Colonic mucosa (tissue), 4 donors: ENCODE data around the gene KLK5. TPM values are rescaled to one million over a fixed set of nuclear protein-coding genes. Genes with fewer than 3 reads are reported as not detected.

Experiments used
- DNase-seq: peaks from one replicate; pipeline ENCODE4 v3.0.0-alpha.2; 2020
- H3K27ac ChIP-seq: fragments of 200-600 bp; one replicate; pipeline ENCODE4 v1.8.0; 2021
- H3K27me3 ChIP-seq: fragments of 200-600 bp; one replicate; pipeline ENCODE4 v1.8.0; 2021
- H3K36me3 ChIP-seq: fragments of 200-600 bp; one replicate; pipeline ENCODE4 v1.8.0; 2021
- H3K4me1 ChIP-seq: fragments of 200-600 bp; one replicate; pipeline ENCODE4 v1.8.0; 2021; ENCODE audit warnings: mild to moderate bottlenecking
- H3K4me3 ChIP-seq: fragments of 200-600 bp; one replicate; pipeline ENCODE4 v1.8.0; 2021
- H3K9ac ChIP-seq, 2 donors: one replicate each; pipeline ENCODE4 v1.7.0; 2013; ENCODE audit warnings: control low read depth in 2 of 2, low read depth in 2 of 2, low read length in 2 of 2
- H3K9me3 ChIP-seq: fragments of 200-600 bp; one replicate; pipeline ENCODE4 v1.8.0; 2021
- intact Hi-C: fragments of 100-400 bp; cut with DNase I; formaldehyde crosslinking; loops from one replicate; pipeline ENCODE4 v1.14.1; 2022
- total RNA-seq, 2 donors: library from RNA; stranded (reverse); fragmentation: NEBNext Ultra II Directional in 1 of 2; extraction: Animal tissue kit (Norgen Biotek cat#: 25700) in 1 of 2; gene quantifications; one replicate each; pipeline ENCODE4 v1.2.1, GENCODE V29; 2021
- TF ChIP-seq, protein P1 (sequence below): fragments of 200-600 bp; IDR thresholded peaks from one replicate; pipeline ENCODE4 v1.8.0; 2022; ENCODE audit warnings: antibody characterized with exemption, mild to moderate bottlenecking
- donor health status: healthy.
- donor health status: DM: no; HTN: no; CAD: no.
- donor health status: DM: no; HTN: no; CAD: no.

The KLK5 gene, protein sequence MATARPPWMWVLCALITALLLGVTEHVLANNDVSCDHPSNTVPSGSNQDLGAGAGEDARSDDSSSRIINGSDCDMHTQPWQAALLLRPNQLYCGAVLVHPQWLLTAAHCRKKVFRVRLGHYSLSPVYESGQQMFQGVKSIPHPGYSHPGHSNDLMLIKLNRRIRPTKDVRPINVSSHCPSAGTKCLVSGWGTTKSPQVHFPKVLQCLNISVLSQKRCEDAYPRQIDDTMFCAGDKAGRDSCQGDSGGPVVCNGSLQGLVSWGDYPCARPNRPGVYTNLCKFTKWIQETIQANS
- total RNA-seq, result not detected

- no peaks in the 10 kb centered on the region for H3K36me3 ChIP-seq
- H3K27me3 ChIP-seq, result no peaks in the 10 kb centered on the region
- H3K9me3 ChIP-seq, result no peaks in the 10 kb centered on the region
- no peak within 1 kb of the TSS for H3K27ac ChIP-seq
- intact Hi-C loops, result no loop called here
- TF ChIP-seq, protein P1, sequence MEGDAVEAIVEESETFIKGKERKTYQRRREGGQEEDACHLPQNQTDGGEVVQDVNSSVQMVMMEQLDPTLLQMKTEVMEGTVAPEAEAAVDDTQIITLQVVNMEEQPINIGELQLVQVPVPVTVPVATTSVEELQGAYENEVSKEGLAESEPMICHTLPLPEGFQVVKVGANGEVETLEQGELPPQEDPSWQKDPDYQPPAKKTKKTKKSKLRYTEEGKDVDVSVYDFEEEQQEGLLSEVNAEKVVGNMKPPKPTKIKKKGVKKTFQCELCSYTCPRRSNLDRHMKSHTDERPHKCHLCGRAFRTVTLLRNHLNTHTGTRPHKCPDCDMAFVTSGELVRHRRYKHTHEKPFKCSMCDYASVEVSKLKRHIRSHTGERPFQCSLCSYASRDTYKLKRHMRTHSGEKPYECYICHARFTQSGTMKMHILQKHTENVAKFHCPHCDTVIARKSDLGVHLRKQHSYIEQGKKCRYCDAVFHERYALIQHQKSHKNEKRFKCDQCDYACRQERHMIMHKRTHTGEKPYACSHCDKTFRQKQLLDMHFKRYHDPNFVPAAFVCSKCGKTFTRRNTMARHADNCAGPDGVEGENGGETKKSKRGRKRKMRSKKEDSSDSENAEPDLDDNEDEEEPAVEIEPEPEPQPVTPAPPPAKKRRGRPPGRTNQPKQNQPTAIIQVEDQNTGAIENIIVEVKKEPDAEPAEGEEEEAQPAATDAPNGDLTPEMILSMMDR, result no peak
- H3K4me3 ChIP-seq, result no peak within 1 kb of the TSS
- no peak for DNase-seq
- H3K9ac ChIP-seq, result no peak within 1 kb of the TSS
- no peaks in the 10 kb centered on the region for H3K4me1 ChIP-seq
These were observed at the start of gene KLK5 for GRCh38 chr19:50952910-50953309. Gene KLK5, minus strand, starts transcription at chr19:50953038. Its CDS starts 381 bp downstream, at chr19:50952657.

- Histone ChIP-seq H3K27me3 (no peaks in the 10 kb centered on the region), H3K4me3 (no peak overlapping the region), H3K4me1 (no peaks in the 10 kb centered on the region), H3K9ac (no peak overlapping the region), H3K27ac (no peak overlapping the region), H3K36me3 (no peaks in the 10 kb centered on the region), H3K9me3 (no peaks in the 10 kb centered on the region)
- no peak for DNase-seq
- intact Hi-C loops, result no loop called here
- TF ChIP-seq, protein P1, result no peak
These were observed 49.3 kb upstream of the KLK5 start for GRCh38 chr19:51002089-51002532.

DNA sequence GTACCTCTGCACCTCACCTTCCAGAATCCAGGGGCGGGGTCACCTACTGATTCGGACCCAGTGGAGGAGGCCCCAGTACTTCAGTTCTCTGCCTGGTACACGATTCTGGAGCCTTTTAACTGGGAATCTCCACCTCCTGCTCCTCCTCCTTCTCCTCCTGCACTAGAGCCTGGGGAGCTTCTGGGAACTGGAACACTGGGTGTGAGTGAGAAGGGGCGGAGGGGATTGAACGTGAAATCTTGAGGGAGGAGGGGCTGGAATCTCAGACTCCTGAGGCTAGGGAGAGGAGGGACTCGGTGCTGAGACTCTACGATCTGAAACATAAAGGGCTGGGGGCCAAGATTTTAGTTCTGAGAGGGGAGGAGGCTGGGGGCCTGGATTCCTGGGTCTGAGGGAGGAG is 48.7 kb upstream of the KLK5 start, which contains the start of gene KLK8:
Gene KLK8, minus strand, starts transcription at position 90 of the 400 bp plus-strand sequence. CDS start 437 bp downstream, outside the sequence.
- Histone ChIP-seq H3K36me3 (no peaks in the 10 kb centered on the region), H3K9me3 (no peaks in the 10 kb centered on the region), H3K4me1 (no peaks in the 10 kb centered on the region), H3K27ac (no peak within 1 kb of the TSS), H3K27me3 (no peaks in the 10 kb centered on the region), H3K4me3 (no peak within 1 kb of the TSS), H3K9ac (no peak within 1 kb of the TSS)
- no peak for DNase-seq
- TF ChIP-seq, protein P1, result no peak
- intact Hi-C loops, result no loop called here

GRCh38 chr19:51000981-51001380 is 48.1 kb upstream of the KLK5 start:
- no peak for DNase-seq
- TF ChIP-seq, protein P1, result no peak
- H3K27me3 ChIP-seq, result no peaks in the 10 kb centered on the region
- H3K4me1 ChIP-seq, result no peaks in the 10 kb centered on the region
- no peak overlapping the region for H3K4me3 ChIP-seq
- H3K9ac ChIP-seq, result no peak overlapping the region
- H3K36me3 ChIP-seq, result no peaks in the 10 kb centered on the region
- H3K27ac ChIP-seq, result no peak overlapping the region
- intact Hi-C loops, result no loop called here
- H3K9me3 ChIP-seq, result no peaks in the 10 kb centered on the region

DNA sequence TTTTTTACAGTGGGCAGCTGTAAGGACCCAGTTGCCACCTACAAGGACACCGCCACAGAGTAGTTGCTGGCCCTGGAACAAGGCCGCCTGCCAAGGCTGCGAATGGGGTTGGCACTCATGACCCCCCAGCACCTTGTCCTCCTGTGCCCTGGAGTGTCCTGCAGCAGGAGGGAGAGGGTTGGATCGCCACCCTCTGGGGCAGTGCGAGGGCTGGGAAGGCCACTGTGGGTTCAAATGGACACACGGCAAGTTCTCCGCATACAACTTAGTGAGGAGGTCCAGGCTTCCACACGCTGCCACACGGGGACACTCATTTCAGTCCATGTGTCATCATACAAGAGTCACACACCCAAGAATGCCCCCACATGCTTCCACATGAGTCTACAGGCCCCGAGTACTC is 47.6 kb upstream of the KLK5 start:
- TF ChIP-seq, protein P1, result no peak
- no peaks in the 10 kb centered on the region for H3K27me3 ChIP-seq
- no peak overlapping the region for H3K4me3 ChIP-seq
- H3K9me3 ChIP-seq, result no peaks in the 10 kb centered on the region
- intact Hi-C loops, result no loop called here
- no peak for DNase-seq
- no peak overlapping the region for H3K9ac ChIP-seq
- no peaks in the 10 kb centered on the region for H3K36me3 ChIP-seq
- no peaks in the 10 kb centered on the region for H3K4me1 ChIP-seq
- no peak overlapping the region for H3K27ac ChIP-seq
